Measurements from ENCODE around the gene C9orf78. TPM values are rescaled to one million over a fixed set of nuclear protein-coding genes. Genes with fewer than 3 reads are reported as not detected.

The C9orf78 gene
- 39.8 TPM in 2 replicates for total RNA-seq
- 88.6 and 92.6 TPM in 2 replicates for polyA plus RNA-seq
- polyA plus RNA-seq (2012): 49.4 and 59.3 TPM in 2 replicates
- polyA minus RNA-seq (ENCODE audit: low replicate concordance): 3.4 and 7.2 TPM in 2 replicates

- TF ChIP-seq EZH2 (IDR thresholded peaks at IDR 0.05; ENCODE audit: low read length, missing control alignments): no peak
- no peak for TF ChIP-seq CTCF (conservative IDR thresholded peaks at IDR 0.05 in 1 of 2, IDR thresholded peaks at IDR 0.05 in 1 of 2; ENCODE audit: low read depth in 1 of 2, low read length in 2 of 2)
- peak within 1 kb of the TSS; percentile 74 for H3K27ac ChIP-seq (ENCODE audit: insufficient read depth, low read length)
- peak; percentile 88 to 92 for DNase-seq (ENCODE audit: low read depth in 2 of 2)
Observed at GRCh38 chr9:129835128-129835859, at the start of gene C9orf78, which contains the start of gene USP20. TSS of gene C9orf78 (minus strand) at chr9:129835275. CDS start at chr9:129835221, 54 bp downstream. TSS of gene USP20 (plus strand) at chr9:129835458. CDS start at chr9:129852556, 17,098 bp downstream.

GRCh38 chr9:129884220-129885017 is 49.3 kb upstream of the C9orf78 start:
- Histone ChIP-seq H3K27ac (ENCODE audit: insufficient read depth, low read length) (no peak overlapping the region), H3K9me3 (ENCODE audit: control insufficient read depth, insufficient read depth, low read depth, low read length) (no peaks in the 10 kb centered on the region), H4K20me1 (ENCODE audit: control insufficient read depth, extremely low read depth, insufficient read depth, low read length) (no peaks in the 10 kb centered on the region), H3K4me2 (ENCODE audit: extremely low read depth, insufficient read depth, low read length) (peak overlapping the region; percentile 65), H3K4me3 (replicated peaks in 1 of 4; ENCODE audit: control extremely low read depth in 1 of 4, insufficient read depth in 1 of 4, low read depth in 3 of 4, low read length in 4 of 4) (peak overlapping the region in 2 of 4 experiments; percentile 7 to 33), H3K36me3 (ENCODE audit: control insufficient read depth, insufficient read depth, low read length) (peaks cover 10% of the 10 kb centered on the region), H3K9ac (ENCODE audit: insufficient read depth, low read length) (peak overlapping the region; percentile 16), H3K4me1 (ENCODE audit: control insufficient read depth, extremely low read depth, insufficient read depth, low read length) (peaks cover 15% of the 10 kb centered on the region), H3K27me3 (ENCODE audit: control insufficient read depth, insufficient read depth, low read length) (no peaks in the 10 kb centered on the region), H3K79me2 (ENCODE audit: control insufficient read depth, insufficient read depth, low read length) (no peaks in the 10 kb centered on the region), H2AFZ (ENCODE audit: low read length) (peak overlapping the region; percentile 44)
- DNase-seq (ENCODE audit: low read depth in 2 of 2): peak; percentile 71 to 77
- TF ChIP-seq CTCF (conservative IDR thresholded peaks at IDR 0.05 in 1 of 2, IDR thresholded peaks at IDR 0.05 in 1 of 2; ENCODE audit: low read depth in 1 of 2, low read length in 2 of 2) (no peak), EZH2 (IDR thresholded peaks at IDR 0.05; ENCODE audit: low read length, missing control alignments) (no peak)

More at GRCh38 chr9:129835128-129835859, at the start of gene C9orf78, which contains the start of gene USP20:
- Histone ChIP-seq H3K9me3 (ENCODE audit: control insufficient read depth, insufficient read depth, low read depth, low read length) (no peaks in the 10 kb centered on the region), H3K4me3 (replicated peaks in 1 of 4; ENCODE audit: control extremely low read depth in 1 of 4, insufficient read depth in 1 of 4, low read depth in 3 of 4, low read length in 4 of 4) (peak within 1 kb of the TSS; percentile 64 to 98 (median 87)), H2AFZ (ENCODE audit: low read length) (peak within 1 kb of the TSS; percentile 95), H3K4me2 (ENCODE audit: extremely low read depth, insufficient read depth, low read length) (peak within 1 kb of the TSS; percentile 98), H4K20me1 (ENCODE audit: control insufficient read depth, extremely low read depth, insufficient read depth, low read length) (no peaks in the 10 kb centered on the region), H3K27me3 (ENCODE audit: control insufficient read depth, insufficient read depth, low read length) (no peaks in the 10 kb centered on the region), H3K9ac (ENCODE audit: insufficient read depth, low read length) (peak within 1 kb of the TSS; percentile 78), H3K4me1 (ENCODE audit: control insufficient read depth, extremely low read depth, insufficient read depth, low read length) (peaks cover 14% of the 10 kb centered on the region), H3K79me2 (ENCODE audit: control insufficient read depth, insufficient read depth, low read length) (peaks cover 15% of the 10 kb centered on the region), H3K36me3 (ENCODE audit: control insufficient read depth, insufficient read depth, low read length) (peaks cover 3% of the 10 kb centered on the region)

Data from fibroblast of lung (primary cell).